ENCODE measurements around the gene LEUTX.

Gene LEUTX

GRCh38 chr19:39825093-39825463, 46.4 kb downstream of the LEUTX start:
- no peak for DNase-seq

DNA sequence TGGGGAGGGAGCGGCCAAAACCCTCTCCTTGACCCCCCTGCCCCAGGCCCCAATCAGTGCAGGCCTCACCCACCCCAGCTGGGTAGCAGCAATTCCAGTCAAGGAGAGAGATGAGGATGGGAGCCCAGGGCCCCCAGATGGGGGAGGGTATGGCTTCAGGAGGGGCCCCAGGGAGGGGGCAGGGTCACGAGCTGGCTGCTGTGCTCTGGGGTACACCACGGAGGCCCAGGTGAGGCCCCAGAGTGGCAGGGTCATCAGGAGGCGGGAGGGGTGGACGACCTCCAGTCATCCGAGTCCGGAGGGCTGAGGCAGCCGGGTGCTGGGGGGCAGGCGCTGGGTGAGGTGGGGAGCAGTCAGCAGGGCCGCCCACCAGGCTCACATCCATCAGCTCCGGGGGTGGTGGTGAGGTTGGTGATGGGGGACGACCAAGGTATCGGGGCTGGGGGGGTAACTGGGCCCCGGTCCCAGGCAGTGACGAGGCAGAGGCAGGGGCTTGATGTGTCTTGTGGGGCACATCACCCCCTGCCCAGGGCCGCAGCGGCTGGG, 47.0 kb downstream of the LEUTX start:
- DNase-seq, result no peak

DNA sequence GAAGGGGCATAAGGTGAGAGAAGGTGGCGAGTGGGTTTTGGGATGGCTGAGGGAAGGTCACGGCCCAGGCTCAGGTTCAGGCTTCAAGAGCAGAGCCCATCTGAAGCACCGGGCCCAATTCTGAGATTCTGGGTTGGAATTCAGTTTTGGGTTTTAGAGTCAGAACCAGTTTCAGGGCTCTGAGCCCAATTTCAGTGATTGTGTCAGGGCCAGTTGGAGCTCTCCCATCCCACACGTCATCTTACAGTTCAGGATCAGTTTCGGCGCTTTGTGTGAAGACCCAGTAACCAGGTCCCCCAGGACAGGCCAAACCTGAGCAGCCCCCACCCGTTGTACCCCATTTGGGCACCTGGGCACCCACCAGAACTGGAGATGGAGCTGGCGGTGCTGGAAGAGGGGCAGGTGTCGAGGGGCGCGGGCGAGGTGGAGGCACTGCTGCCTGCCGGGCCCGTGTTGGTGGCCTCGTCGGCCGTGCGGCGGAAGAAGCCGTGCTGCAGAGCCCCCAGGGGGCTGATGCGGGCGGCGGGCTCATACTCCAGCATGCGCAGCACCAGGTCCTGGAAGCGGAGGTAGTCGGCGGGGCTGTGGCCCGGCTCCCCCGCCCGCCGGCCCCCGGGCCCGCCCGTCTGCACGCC, 47.8 kb downstream of the LEUTX start:
- DNase-seq, result no peak

DNA sequence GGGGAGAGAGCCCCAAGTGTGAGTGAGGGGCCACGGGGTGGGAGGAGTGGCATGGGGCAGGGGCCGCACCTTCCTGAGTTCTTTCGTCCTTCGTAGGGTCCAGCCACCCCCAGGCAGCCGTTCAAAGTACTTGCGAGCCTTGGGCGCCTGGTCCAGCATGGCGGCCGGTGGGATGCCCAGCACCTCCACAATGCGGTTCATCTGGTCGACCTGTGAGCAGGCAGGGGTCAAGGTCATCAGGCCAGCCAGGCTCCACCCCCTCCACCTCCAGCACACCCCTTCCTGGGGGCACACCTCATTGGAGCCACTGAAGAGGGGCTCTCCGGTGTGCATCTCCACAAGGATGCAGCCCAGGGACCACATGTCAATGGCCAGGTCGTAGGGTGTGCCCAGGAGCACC, 48.6 kb downstream of the LEUTX start:
- no peak for DNase-seq

DNA sequence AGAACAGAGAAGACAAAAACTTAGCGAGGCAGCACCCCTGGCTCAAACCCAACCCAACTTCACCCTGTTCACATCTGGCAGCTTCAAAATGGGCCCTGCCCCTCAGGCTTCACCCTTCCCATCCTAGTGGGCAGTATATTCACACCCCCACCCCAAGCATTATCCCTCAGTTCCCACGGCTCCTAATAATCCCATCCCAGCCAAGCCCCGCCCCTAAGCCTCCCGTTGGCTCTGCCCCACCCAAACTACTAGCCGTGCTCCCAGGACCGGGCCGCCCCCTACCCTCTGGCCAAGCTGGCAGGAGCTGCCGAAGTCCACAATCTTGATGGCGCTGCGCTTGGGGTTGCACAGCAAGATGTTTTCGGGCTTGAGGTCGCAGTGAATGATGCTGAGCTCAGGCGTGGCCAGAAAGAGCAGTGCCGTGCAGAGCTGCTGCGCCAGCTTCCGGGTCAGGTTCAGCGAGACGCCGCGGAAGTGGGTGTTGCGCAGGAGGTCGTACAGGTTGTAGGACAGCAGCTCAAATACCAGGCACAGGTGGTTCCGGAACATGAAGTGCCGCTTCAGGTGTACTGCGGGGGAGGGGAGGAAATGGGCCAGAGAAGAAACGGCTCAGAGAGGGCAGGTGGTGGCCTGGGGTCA, 49.5 kb downstream of the LEUTX start:
- no peak for DNase-seq

DNA sequence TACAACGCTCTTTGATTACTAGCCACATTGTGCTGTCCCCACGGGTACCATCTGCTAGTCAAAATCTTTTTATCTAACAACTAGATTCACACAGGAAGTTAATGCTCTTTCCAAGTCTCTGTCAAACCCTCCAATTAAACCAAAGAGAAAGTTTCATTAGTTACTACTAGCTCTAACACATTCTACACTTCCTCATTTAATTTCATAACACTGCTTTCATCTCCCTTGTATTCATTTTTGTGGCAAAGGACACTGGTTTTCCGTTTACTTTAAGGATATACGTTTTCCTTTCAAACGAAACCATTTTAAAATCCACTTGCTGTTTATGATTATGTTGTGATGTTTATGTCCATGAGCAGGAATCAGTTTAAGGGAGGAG, 50.0 kb downstream of the LEUTX start:
- DNase-seq, result no peak

DNA sequence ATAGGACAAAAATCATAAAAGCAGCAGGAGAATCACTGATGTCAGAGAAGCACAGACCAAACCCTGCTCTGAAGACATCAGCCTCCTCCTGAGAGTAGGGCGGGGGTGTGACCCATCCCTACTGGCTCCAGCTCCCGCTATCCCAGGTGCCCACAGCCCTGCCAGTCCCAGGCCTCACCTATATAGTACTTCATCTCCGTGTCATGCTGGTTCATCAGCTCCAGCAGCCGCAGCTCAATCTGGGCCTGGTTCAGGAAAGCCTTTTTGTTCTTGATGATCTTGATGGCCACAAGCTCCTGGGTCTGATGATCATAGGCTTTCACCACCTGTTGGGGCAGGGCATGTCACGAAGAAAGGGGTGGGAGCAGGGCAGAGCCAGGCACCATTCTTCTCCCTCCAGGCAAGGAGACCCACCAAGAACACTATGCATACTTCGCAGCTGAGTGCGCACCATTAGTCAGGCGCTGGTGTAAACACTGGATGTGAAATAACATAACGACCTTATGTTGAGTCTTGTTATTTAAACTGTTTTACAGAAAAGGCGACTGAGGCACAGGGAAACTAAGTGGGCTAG, 51.1 kb downstream of the LEUTX start:
- no peak for DNase-seq

DNA sequence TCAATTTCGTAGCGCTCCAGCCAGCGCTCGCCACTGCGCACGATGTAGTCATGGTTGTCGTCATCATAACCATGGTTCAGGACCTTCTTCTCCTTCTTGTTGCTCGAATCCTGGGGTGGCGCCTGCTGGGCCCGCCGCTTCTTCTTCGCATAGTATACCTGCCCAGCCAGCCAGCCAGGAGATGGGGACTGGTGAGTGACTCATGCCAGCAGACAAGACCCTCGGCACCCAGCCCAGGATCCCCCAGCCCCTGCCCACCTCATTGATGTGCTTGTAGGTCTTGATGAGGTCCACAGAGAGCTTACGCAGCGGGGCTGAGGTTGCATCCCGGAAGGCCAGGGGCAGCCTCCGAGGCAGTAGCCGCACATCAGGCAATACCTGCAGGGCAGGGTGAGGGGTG, 51.8 kb downstream of the LEUTX start:
- no peak for DNase-seq

- no peak for DNase-seq
Measured at GRCh38 chr19:39830847-39831246, 52.2 kb downstream of the LEUTX start.

GRCh38 chr19:39831679-39832078, 53.0 kb downstream of the LEUTX start:
- DNase-seq, result no peak

DNA sequence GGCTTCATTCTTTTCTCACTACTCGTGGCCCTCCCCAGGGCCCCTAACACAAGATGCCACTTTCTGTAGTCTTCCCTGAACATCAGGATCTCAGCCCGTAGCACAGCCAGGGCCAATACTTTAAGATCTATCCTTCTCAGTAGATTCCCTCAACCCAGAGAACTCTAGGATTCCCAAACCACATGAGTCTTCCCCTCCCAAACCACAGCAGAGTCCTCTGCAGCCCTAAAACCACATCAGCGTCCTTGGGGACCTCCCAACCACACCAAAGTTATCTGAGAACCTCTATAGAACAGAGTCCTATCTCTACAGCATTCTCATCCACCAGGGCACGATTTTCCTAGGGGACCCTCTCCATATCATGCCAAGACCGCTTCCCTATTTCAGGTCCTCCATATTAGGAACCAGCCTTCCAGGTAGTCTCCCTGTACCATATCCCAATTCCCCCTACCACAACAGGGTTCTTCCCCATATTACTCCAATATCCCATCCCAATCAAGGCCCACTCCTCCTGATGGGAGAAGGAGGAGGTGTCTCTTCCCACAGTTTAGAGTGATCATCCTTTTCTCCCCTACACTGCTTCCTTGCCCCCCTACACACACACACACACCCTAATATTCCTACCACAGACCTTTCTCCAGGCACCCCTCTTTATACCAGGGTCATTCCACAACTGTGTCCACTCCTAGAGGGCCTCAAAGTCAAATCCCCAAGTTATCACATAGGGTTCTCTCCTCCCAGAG, 53.9 kb downstream of the LEUTX start:
- DNase-seq, result no peak

GRCh38 chr19:39833160-39833463, 54.5 kb downstream of the LEUTX start:
- no peak for DNase-seq

DNA sequence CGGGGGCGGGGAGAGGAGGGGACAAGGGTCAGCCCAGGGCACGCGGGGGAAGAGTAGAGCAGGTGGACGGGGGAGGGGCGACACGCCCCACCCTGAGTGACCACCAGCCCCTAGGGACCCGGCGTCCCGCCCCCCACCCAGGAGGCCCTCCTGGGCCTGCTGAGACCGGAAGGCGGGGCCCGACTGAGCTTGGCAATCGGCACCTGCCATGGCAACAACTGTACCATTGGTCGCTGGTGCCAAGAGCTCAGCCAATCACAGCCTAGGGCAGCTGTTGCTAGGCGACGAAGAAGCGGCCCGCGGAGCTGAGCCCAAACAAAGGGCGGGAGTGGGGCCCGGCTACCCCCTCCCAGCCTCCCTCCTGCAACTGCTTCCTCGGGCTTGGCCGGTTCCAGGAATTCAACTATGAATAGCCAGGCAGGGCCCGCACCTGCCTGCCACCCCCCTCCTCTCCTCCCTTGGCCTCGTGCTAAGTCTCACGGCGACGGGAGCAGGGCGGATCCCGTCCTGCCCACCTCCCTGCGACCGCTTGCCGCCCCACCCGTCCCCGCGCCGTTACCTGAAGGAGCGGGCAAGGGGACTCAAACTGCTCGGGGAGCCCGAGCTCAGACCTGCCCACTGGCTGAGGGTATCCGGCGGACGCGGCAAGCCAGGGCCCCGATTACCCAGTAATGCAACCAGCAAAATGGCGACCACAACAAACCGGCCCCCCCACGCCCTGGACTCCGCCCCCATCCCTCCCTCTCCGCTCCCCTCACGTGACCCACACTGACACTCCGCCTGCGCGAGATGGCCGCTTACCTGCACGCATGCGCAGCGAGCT, 55.0 kb downstream of the LEUTX start, which contains the start of gene DYRK1B:
Gene DYRK1B (minus strand): TSS at position 699 of the 823 bp plus-strand sequence. CDS start 2,295 bp downstream, outside the sequence.
- peak; percentile 96 for DNase-seq

GRCh38 chr19:39834287-39834841, 55.7 kb downstream of the LEUTX start:
- DNase-seq, result no peak
